Fibroblast of the aortic adventitia (primary cell): Measurements from ENCODE around the gene GATAD2B. TPM values are rescaled to one million over a fixed set of nuclear protein-coding genes. Genes with fewer than 3 reads are reported as not detected.

Source experiments
- DNase-seq: peaks from one replicate; pipeline ENCODE4 v3.0.0-alpha.2; 2010; ENCODE audit warnings: low read depth
- H3K4me3 ChIP-seq: 2 replicates; pipeline ENCODE4 v1.5.1; 2011; ENCODE audit warnings: low read depth, mild to moderate bottlenecking, control low read depth, low read length, moderate library complexity
- total RNA-seq: library from RNA; depleted of rRNA; stranded (reverse); fragments of >200 nt; gene quantifications from 2 replicates; pipeline ENCODE4 v1.2.3, GENCODE V29; 2012; ENCODE audit warnings: low replicate concordance
- TF ChIP-seq, protein P1 (sequence below): IDR thresholded peaks from 2 replicates; pipeline ENCODE4 v1.5.1; 2011; ENCODE audit warnings: mild to moderate bottlenecking, low read length, control low read depth, inconsistent platforms; ENCODE audit not compliant: insufficient read depth

The GATAD2B gene
- total RNA-seq, 1 donor = 11.3 TPM

DNA sequence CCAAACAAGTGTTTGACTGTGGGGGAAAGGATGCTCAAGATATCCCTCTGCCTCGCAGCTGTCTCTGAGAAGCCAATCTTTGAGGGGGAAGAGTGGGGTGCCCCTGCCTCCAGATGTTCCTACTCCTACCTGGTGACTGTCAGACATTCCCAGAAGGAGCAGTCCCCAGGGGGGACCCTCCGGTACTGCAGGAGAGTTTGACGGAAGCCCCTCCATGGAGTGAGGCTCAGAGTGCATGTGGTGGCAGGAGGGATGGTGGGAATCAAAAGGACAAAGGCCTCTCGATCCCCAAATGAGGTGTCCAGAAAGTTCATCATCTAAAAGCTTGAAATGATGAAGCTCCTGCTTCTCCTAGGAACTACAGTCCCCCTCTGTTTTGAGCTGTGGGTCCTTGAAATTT is 142.2 kb downstream of the GATAD2B start:
- H3K4me3 ChIP-seq = no peak overlapping the region
- TF ChIP-seq, protein P1, sequence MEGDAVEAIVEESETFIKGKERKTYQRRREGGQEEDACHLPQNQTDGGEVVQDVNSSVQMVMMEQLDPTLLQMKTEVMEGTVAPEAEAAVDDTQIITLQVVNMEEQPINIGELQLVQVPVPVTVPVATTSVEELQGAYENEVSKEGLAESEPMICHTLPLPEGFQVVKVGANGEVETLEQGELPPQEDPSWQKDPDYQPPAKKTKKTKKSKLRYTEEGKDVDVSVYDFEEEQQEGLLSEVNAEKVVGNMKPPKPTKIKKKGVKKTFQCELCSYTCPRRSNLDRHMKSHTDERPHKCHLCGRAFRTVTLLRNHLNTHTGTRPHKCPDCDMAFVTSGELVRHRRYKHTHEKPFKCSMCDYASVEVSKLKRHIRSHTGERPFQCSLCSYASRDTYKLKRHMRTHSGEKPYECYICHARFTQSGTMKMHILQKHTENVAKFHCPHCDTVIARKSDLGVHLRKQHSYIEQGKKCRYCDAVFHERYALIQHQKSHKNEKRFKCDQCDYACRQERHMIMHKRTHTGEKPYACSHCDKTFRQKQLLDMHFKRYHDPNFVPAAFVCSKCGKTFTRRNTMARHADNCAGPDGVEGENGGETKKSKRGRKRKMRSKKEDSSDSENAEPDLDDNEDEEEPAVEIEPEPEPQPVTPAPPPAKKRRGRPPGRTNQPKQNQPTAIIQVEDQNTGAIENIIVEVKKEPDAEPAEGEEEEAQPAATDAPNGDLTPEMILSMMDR = no peak
- no peak for DNase-seq

DNA sequence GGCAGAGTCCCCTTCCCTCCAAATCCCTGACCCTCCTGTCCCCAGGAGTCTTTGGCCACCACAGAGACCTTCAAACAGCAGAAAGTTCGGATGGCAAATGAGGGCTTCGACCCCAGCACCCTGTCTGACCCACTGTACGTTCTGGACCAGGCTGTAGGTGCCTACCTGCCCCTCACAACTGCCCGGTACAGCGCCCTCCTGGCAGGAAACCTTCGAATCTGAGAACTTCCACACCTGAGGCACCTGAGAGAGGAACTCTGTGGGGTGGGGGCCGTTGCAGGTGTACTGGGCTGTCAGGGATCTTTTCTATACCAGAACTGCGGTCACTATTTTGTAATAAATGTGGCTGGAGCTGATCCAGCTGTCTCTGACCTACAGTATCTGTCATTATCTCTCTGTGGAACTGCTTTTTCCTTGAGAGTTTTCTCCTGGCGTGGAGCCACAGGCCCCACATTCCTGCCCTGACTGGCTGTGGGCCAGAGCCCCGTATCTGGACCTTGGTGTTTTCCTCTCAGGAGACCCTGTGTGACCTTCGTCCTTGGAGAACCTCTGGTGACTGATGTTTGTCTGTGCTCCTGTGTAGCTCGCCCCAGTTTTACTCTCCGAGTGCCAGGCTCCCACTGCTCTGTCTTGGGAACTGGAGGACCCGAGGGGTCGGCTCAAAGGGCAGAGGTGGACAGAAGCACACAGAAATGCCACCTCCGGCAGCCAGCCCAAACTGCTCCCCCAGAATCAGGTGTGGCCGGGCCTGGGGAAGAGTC is 142.8 kb downstream of the GATAD2B start:
- DNase-seq = no peak
- TF ChIP-seq, protein P1 = no peak
- H3K4me3 ChIP-seq = no peak overlapping the region

DNA sequence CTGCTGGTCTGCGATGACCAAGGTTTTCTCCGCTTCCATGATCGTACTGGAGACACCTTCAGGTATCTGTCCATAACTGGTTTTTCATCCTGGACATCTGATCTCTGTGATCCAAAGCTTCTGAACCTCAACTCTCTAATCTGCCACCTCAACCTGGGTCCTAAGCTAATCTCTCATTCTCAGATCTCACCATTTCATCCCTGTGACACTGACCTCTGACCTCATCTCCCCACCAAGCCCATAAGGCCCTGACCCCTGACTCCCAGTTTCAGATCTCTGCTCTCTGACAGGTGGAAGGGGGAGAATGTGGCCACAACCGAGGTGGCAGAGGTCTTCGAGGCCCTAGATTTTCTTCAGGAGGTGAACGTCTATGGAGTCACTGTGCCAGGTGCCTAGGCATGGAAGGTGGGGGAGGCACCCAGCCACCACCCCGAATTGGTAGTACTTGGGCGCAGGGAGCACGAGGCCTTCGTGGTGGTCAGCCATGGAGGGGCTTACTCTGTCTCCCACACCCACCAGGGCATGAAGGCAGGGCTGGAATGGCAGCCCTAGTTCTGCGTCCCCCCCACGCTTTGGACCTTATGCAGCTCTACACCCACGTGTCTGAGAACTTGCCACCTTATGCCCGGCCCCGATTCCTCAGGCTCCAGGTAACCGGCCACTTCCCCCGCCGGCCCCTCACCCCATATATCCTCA is 143.8 kb downstream of the GATAD2B start:
- no peak overlapping the region for H3K4me3 ChIP-seq
- TF ChIP-seq, protein P1 = no peak
- DNase-seq = no peak

DNA sequence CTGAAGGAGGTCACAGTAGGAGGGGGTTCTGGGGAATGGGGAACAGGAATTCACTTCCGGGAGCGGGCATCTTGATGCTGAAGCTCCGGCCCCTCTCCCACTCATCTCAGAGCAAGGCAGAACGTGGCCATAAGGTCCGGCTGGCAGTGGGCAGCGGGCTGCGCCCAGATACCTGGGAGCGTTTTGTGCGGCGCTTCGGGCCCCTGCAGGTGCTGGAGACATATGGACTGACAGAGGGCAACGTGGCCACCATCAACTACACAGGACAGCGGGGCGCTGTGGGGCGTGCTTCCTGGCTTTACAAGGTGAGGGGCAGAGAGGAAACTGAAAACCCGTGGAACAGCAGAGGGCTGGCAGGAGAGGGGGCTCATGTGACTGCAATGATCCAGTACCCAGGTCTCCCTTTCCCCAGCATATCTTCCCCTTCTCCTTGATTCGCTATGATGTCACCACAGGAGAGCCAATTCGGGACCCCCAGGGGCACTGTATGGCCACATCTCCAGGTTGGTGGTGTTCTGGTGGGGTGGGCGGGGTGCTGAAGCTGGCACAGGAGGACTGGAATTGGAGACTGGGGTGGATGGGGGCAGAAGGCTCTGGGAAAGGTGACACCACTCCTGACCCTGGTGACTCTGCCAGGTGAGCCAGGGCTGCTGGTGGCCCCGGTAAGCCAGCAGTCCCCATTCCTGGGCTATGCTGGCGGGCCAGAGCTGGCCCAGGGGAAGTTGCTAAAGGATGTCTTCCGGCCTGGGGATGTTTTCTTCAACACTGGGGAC is 144.5 kb downstream of the GATAD2B start:
- no peak overlapping the region for H3K4me3 ChIP-seq
- TF ChIP-seq, protein P1 = no peak
- DNase-seq = no peak

DNA sequence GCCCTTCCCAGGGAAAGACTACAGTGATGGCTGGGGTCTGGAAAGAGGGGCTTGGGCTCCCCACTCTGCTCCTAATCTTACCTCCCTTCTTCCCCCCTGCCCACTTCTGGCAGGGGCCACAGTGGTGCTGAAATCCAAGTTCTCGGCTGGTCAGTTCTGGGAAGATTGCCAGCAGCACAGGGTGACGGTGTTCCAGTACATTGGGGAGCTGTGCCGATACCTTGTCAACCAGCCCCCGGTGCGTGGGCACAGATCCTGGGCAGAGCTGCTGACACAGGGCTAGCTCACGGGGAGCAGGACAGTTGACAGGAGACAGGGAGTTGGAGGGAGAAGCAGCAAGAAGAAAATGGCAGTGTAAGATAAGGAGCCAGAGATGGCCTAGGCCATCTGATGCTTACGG is 145.1 kb downstream of the GATAD2B start:
- DNase-seq = no peak
- TF ChIP-seq, protein P1 = no peak

DNA sequence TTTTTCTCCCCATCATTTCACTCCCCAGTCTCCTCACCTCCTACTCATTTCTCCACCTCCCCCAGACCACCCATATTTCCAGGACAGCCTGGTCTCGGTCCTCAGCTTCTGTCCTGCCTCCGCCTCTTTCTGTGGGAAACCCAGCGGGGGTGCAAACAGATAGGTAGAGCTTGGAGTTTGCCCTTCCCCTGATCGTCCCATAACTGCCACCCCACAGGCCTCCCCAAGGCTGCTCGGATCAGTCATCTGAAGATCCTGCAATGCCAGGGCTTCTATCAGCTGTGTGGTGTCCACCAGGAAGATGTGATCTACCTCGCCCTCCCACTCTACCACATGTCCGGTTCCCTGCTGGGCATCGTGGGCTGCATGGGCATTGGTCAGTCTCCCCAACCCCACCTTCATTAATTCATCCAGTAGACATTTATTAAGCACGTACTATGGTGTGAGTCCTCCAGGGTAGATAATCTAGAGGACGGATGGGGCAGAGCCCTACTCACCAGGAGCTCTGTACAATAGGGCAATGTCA is 145.9 kb downstream of the GATAD2B start:
- TF ChIP-seq, protein P1 = no peak
- peak overlapping the region; percentile 78 for H3K4me3 ChIP-seq
- no peak for DNase-seq

More for the DNA sequence above, 145.1 kb downstream of the GATAD2B start:
- H3K4me3 ChIP-seq = no peak overlapping the region
